GM19397 (cell line): ENCODE data around the gene E2F1.
A peak's percentile ranks its signal among the peaks of the same experiment; 100 is the strongest.

Experiments used
- ATAC-seq: cut with Tn5 transposase; IDR thresholded peaks from one replicate; pipeline ENCODE4 v1.9.1; 2021; ENCODE audit warnings: mild to moderate bottlenecking, moderate library complexity; ENCODE audit not compliant: unreplicated experiment

Gene E2F1

GRCh38 chr20:33673114-33673409, 13.1 kb downstream of the E2F1 start:
- no peak for ATAC-seq

GRCh38 chr20:33672426-33673113, 13.6 kb downstream of the E2F1 start:
- ATAC-seq: no peak

- ATAC-seq: no peak
Observed at GRCh38 chr20:33671573-33672288, 14.5 kb downstream of the E2F1 start.

- no peak for ATAC-seq
Observed at GRCh38 chr20:33670715-33671499, 15.3 kb downstream of the E2F1 start.

GRCh38 chr20:33669873-33670640, 16.1 kb downstream of the E2F1 start:
- no peak for ATAC-seq

- no peak for ATAC-seq
Observed at GRCh38 chr20:33669224-33669623, 17.0 kb downstream of the E2F1 start.

GRCh38 chr20:33668466-33669155, 17.6 kb downstream of the E2F1 start:
- ATAC-seq: no peak

- peak; percentile 28 for ATAC-seq
Observed at GRCh38 chr20:33667676-33668465, 18.3 kb downstream of the E2F1 start.

GRCh38 chr20:33667245-33667675, 18.9 kb downstream of the E2F1 start:
- peak; percentile 9 for ATAC-seq

GRCh38 chr20:33666293-33667244, 19.6 kb downstream of the E2F1 start, which contains the start of gene ACTL10:
Gene ACTL10 (plus strand): TSS chr20:33666943. CDS start chr20:33667498, 555 bp downstream.
- peak; percentile 62 for ATAC-seq

- ATAC-seq: no peak
Observed at GRCh38 chr20:33664762-33665144, 21.4 kb downstream of the E2F1 start.

- ATAC-seq: no peak
Observed at GRCh38 chr20:33664085-33664761, 22.0 kb downstream of the E2F1 start.

- peak; percentile 42 for ATAC-seq
Observed at GRCh38 chr20:33663161-33664084, 22.8 kb downstream of the E2F1 start.

- no peak for ATAC-seq
Observed at GRCh38 chr20:33662172-33662571, 24.0 kb downstream of the E2F1 start, which contains the start of gene C20orf144. Gene C20orf144 (plus strand): TSS chr20:33662327. CDS start chr20:33662346, 19 bp downstream.

- ATAC-seq: no peak
Observed at GRCh38 chr20:33660685-33661058, 25.5 kb downstream of the E2F1 start.

GRCh38 chr20:33660035-33660684, 26.0 kb downstream of the E2F1 start:
- no peak for ATAC-seq
